Panc1 (cell line): ENCODE results near the gene SEMA3D. TPM values are rescaled to one million over a fixed set of nuclear protein-coding genes. Genes with fewer than 3 reads are reported as not detected.

ENCODE experiments used
- ATAC-seq: fragments of 200-7000 bp; cut with Tn5 transposase; 2 replicates; pipeline ENCODE4 v1.9.1; 2020; ENCODE audit warnings: mild to moderate bottlenecking, moderate library complexity
- BruUV-seq: library from RNA; stranded (reverse); fragments of 400-500 nt; replicated peaks from 2 replicates; lab custom pipeline; 2021; lab: Mats Ljungman, UMichigan
- CTCF ChIA-PET: fragments of 300-600 bp; sonication (Branson Sonifier 250); formaldehyde crosslinking; loops from one replicate; lab custom pipeline; 2022; ENCODE audit warnings: antibody characterized with exemption; lab: Charles Lee
- POLR2A ChIA-PET: fragments of 300-600 bp; sonication (Branson Sonifier 250); formaldehyde crosslinking; loops from one replicate; lab custom pipeline; 2022; ENCODE audit warnings: antibody characterized with exemption; lab: Charles Lee
- DNase-seq: peaks from one replicate; pipeline ENCODE4 v3.0.0-alpha.2; 2010; ENCODE audit warnings: low read depth, low spot score
- H3K27ac ChIP-seq: 2 replicates; pipeline ENCODE4 v1.5.1; 2011; ENCODE audit warnings: mild to moderate bottlenecking, low read length, inconsistent platforms
- H3K27me3 ChIP-seq: fragments of 200-500 bp; sonication (Bioruptor generic); 2 replicates; pipeline ENCODE4 v1.6.0; 2014; ENCODE audit warnings: low read length, inconsistent platforms; ENCODE audit not compliant: control insufficient read depth, insufficient read depth
- H3K36me3 ChIP-seq: fragments of 200-500 bp; sonication (Bioruptor generic); 2 replicates; pipeline ENCODE4 v1.5.1; 2014; ENCODE audit warnings: inconsistent platforms, mild to moderate bottlenecking, low read length, moderate library complexity; ENCODE audit not compliant: control insufficient read depth, insufficient read depth
- H3K4me1 ChIP-seq: 2 replicates; pipeline ENCODE4 v1.5.1; 2011; ENCODE audit warnings: inconsistent platforms, mild to moderate bottlenecking, low read length, moderate library complexity; ENCODE audit not compliant: control insufficient read depth, insufficient read depth
- H3K4me3 ChIP-seq, 2 experiments: 2 replicates each; pipeline ENCODE4 v1.5.1; 2011 to 2012; ENCODE audit warnings: low read depth in 2 of 2, low read length in 2 of 2, mild to moderate bottlenecking in 2 of 2, inconsistent platforms in 1 of 2, moderate library complexity in 1 of 2
- H3K9me3 ChIP-seq: fragments of 200-500 bp; sonication (Bioruptor generic); 2 replicates; pipeline ENCODE4 v1.5.1; 2014; ENCODE audit warnings: low read depth, mild to moderate bottlenecking, inconsistent platforms, low read length, moderate library complexity; ENCODE audit not compliant: control insufficient read depth, insufficient read depth
- POLR2AphosphoS5 ChIP-seq: IDR thresholded peaks from 2 replicates; pipeline ENCODE4 v1.6.1; 2012; ENCODE audit warnings: mild to moderate bottlenecking, low read depth, low read length, moderate library complexity
- REST ChIP-seq, 2 experiments: IDR thresholded peaks; 2 replicates each; pipeline ENCODE4 v1.6.1; 2011 to 2012; ENCODE audit warnings: low read depth in 2 of 2, control low read depth in 1 of 2, low read length in 1 of 2, mild to moderate bottlenecking in 1 of 2, moderate library complexity in 1 of 2; ENCODE audit not compliant: insufficient read depth in 1 of 2
- SIN3A ChIP-seq: IDR thresholded peaks from 2 replicates; pipeline ENCODE4 v1.6.1; 2012; ENCODE audit warnings: low read depth, mild to moderate bottlenecking, low read length, moderate library complexity, borderline replicate concordance; ENCODE audit not compliant: insufficient read depth
- TCF7L2 ChIP-seq: IDR thresholded peaks from 2 replicates; pipeline ENCODE4 v1.6.1; 2011; ENCODE audit warnings: mild to moderate bottlenecking, low read depth, low read length, inconsistent platforms
- in situ Hi-C: cut with HindIII; loops from 2 replicates; pipeline ENCODE4 v1.10.0; 2016; ENCODE audit warnings: low sequenced_read_pairs, low pct_unique_long_range_greater_than_20kb
- intact Hi-C: fragments of 100-400 bp; cut with micrococcal nuclease; formaldehyde crosslinking; loops from one replicate; pipeline ENCODE4 v1.10.0; 2022; ENCODE audit not compliant: unreplicated experiment
- total RNA-seq: library from RNA; stranded (reverse); gene quantifications from one replicate; pipeline ENCODE4 v1.2.1, GENCODE V29; 2021; ENCODE audit not compliant: unreplicated experiment
- TF ChIP-seq, protein P1 (sequence below): fragments of 450-650 bp; IDR thresholded peaks from 2 replicates; pipeline ENCODE4 v1.5.1; 2017; ENCODE audit warnings: mild to moderate bottlenecking

Gene SEMA3D
- total RNA-seq, 1 experiment from 2014 or later = 11.5 TPM

DNA sequence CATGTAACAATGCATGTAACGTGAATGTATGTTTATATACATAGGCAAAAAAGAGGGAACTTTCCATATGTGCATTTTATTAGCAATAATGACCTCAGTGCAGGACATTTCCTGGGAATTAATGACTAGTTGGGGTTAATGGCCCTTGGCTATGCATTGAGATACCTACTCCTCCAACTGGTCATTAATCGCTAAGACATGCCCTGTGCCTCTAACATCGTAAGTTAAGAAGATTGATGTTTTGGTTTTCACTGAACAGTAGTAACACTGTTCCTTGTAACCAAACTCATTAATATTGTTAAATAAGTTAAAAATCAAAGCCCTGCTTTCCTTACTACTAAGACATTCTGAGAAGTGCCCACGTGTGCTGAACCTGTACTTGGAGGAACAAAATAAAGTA, 61.7 kb downstream of the SEMA3D start:
- Histone ChIP-seq H3K27ac (no peak overlapping the region), H3K9me3 (no peaks in the 10 kb centered on the region), H3K36me3 (no peaks in the 10 kb centered on the region), H3K4me3 (no peak overlapping the region), H3K4me1 (no peaks in the 10 kb centered on the region), H3K27me3 (no peaks in the 10 kb centered on the region)
- DNase-seq (no peak), ATAC-seq (no peak)
- TF ChIP-seq POLR2AphosphoS5 = no peak
- no TSS peak for BruUV-seq
- CTCF ChIA-PET = no interaction called here
- intact Hi-C loops (no loop called here), in situ Hi-C loops (no loop called here)
- POLR2A ChIA-PET = no interaction called here

DNA sequence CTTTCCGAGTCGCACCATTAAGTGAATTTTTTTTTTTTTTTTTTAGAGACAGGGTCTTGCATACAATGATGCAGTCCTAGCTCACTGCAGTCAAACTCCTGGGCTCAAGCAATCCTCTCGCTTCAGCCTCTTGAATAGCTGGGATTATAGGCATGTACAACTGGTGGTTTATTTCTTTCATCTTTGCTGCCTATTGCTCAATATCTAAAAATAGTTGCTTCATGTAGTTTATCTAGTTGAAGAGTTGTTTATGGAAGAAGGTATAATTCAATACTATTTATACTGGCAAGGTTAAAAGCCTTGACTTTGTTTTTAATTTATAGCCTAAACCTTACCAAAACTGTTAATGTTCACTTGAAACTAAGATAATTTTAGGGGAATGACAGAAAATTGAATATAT, 66.9 kb downstream of the SEMA3D start:
- TF ChIP-seq POLR2AphosphoS5 (no peak), TCF7L2 (no peak), SIN3A (no peak), REST (IDR thresholded peaks at IDR 0.05; ENCODE audit: insufficient read depth in 1 of 2, low read depth in 2 of 2, low read length in 1 of 2) (no peak)
- TF ChIP-seq, protein P1, sequence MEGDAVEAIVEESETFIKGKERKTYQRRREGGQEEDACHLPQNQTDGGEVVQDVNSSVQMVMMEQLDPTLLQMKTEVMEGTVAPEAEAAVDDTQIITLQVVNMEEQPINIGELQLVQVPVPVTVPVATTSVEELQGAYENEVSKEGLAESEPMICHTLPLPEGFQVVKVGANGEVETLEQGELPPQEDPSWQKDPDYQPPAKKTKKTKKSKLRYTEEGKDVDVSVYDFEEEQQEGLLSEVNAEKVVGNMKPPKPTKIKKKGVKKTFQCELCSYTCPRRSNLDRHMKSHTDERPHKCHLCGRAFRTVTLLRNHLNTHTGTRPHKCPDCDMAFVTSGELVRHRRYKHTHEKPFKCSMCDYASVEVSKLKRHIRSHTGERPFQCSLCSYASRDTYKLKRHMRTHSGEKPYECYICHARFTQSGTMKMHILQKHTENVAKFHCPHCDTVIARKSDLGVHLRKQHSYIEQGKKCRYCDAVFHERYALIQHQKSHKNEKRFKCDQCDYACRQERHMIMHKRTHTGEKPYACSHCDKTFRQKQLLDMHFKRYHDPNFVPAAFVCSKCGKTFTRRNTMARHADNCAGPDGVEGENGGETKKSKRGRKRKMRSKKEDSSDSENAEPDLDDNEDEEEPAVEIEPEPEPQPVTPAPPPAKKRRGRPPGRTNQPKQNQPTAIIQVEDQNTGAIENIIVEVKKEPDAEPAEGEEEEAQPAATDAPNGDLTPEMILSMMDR = no peak
- DNase-seq (no peak), ATAC-seq (no peak)
- Histone ChIP-seq H3K9me3 (no peaks in the 10 kb centered on the region), H3K4me1 (no peaks in the 10 kb centered on the region), H3K36me3 (no peaks in the 10 kb centered on the region), H3K4me3 (no peak overlapping the region), H3K27ac (no peak overlapping the region), H3K27me3 (no peaks in the 10 kb centered on the region)
- POLR2A ChIA-PET = no interaction called here
- no TSS peak for BruUV-seq
- in situ Hi-C loops = no loop called here
- CTCF ChIA-PET = no interaction called here
- intact Hi-C loops = no loop called here

DNA sequence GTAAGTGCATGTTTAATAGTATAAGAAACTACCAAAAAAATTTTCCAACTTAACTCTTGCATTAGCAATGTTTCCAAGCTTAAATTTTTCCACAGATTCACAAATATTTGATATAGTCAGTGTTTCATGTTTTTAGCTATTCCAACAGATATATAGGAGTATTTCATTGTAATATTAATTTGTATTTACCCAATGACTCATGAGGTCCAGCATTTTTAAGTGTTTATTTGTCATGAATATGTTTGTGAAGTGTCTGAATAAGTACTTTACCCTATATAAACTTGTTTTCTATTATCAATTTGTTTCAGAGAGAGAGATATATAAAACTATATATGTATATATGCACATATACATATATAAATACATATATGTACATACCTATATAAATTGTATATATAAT, 71.0 kb downstream of the SEMA3D start:
- no peaks in the 10 kb centered on the region for H3K4me1 ChIP-seq
- CTCF ChIA-PET = no interaction called here
- DNase-seq (no peak), ATAC-seq (no peak)
- no peaks in the 10 kb centered on the region for H3K36me3 ChIP-seq
- in situ Hi-C loops (no loop called here), intact Hi-C loops (no loop called here)
- POLR2A ChIA-PET = interaction anchor here (0.6 kb wide), 1 partner anchor 35 kb away, joined by 6 read pairs; no protein-coding TSS in a partner anchor
- H3K27me3 ChIP-seq = no peaks in the 10 kb centered on the region
- H3K4me3 ChIP-seq = no peak overlapping the region
- BruUV-seq = no TSS peak
- TF ChIP-seq POLR2AphosphoS5 (no peak), SIN3A (no peak), REST (IDR thresholded peaks at IDR 0.05; ENCODE audit: insufficient read depth in 1 of 2, low read depth in 2 of 2, low read length in 1 of 2) (no peak), TCF7L2 (no peak)
- TF ChIP-seq, protein P1 = no peak
- H3K9me3 ChIP-seq = no peaks in the 10 kb centered on the region
- H3K27ac ChIP-seq = no peak overlapping the region
